Retinal pigment epithelial cell (primary cell): ENCODE measurements around the gene SUFU.
"Not testable (repeated sequence)": the region's sequence is repeated elsewhere in the genome, so short reads cannot be mapped to it uniquely, and the experiment has no call there.

Experiments
- DNase-seq: peaks from one replicate; pipeline ENCODE4 v3.0.0-alpha.2; 2010; ENCODE audit warnings: low read depth
- H3K4me3 ChIP-seq: 2 replicates; pipeline ENCODE4 v1.5.1; 2011; ENCODE audit warnings: mild to moderate bottlenecking, low read length, control low read depth, moderate library complexity
- TF ChIP-seq, protein P1 (sequence below): conservative IDR thresholded peaks from 2 replicates; pipeline ENCODE4 v1.5.1; 2011; ENCODE audit warnings: low read depth, low read length, control low read depth, inconsistent platforms

The SUFU gene

GRCh38 chr10:102534333-102534732 is 30.6 kb downstream of the SUFU start:
- DNase-seq = no peak
- no peak overlapping the region for H3K4me3 ChIP-seq
- TF ChIP-seq, protein P1, sequence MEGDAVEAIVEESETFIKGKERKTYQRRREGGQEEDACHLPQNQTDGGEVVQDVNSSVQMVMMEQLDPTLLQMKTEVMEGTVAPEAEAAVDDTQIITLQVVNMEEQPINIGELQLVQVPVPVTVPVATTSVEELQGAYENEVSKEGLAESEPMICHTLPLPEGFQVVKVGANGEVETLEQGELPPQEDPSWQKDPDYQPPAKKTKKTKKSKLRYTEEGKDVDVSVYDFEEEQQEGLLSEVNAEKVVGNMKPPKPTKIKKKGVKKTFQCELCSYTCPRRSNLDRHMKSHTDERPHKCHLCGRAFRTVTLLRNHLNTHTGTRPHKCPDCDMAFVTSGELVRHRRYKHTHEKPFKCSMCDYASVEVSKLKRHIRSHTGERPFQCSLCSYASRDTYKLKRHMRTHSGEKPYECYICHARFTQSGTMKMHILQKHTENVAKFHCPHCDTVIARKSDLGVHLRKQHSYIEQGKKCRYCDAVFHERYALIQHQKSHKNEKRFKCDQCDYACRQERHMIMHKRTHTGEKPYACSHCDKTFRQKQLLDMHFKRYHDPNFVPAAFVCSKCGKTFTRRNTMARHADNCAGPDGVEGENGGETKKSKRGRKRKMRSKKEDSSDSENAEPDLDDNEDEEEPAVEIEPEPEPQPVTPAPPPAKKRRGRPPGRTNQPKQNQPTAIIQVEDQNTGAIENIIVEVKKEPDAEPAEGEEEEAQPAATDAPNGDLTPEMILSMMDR = no peak

- not testable (repeated sequence) for DNase-seq, H3K4me3 ChIP-seq
Observed at GRCh38 chr10:102534966-102535365, 31.2 kb downstream of the SUFU start.

DNA sequence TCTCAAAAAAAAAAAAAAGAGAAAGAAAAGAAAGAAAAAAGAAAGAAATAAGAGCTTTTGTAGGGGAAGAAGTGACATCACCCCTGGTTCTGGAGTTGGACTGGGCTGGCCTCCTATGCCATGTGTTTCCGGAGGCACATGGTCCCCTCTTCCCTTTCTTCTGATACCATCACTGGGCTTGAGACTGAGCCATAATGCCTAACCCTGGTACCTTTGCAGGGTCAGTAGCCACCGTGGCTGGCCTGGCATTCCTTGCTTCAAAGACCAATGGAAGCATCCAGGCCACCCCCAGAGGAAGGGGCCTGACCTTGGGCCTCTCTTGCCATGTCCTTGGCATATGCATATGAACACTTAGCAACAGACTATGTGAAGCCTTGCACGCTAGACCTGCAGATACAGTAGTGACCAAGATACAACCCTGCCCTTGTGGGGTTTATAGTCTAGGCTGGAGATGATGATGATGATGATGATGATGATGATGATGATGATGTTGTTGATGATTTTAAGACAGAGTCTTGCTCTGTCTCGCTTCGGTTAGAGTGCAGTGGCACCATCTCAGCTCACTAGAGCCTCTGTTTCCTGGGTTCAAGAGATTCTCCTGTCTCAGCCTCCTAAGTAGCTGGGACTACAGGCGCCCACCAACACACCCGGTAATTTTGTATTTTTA is 31.8 kb downstream of the SUFU start:
- TF ChIP-seq, protein P1 = no peak
- H3K4me3 ChIP-seq = no peak overlapping the region
- DNase-seq = no peak

DNA sequence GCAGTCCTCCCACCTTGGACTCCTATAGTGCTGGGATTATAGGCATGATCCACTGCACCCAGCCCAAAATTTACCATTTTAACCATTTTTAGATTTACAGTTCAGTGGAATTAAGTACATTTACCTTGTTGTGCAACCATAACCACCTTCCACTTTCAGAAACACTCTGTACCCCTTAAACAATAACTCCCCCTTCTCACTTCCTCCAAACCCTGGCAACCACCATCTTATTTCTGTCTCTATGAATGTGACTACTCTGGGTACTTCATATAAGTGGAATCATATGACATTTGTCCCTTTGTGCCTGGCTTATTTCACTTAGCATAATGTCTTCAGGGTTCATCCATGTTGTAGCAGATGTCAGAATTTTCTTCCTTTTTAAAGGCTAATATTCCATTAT is 33.6 kb downstream of the SUFU start:
- no peak overlapping the region for H3K4me3 ChIP-seq
- TF ChIP-seq, protein P1 = no peak
- no peak for DNase-seq

GRCh38 chr10:102537948-102538347 is 34.2 kb downstream of the SUFU start:
- DNase-seq = no peak
- no peak overlapping the region for H3K4me3 ChIP-seq
- TF ChIP-seq, protein P1 = no peak

GRCh38 chr10:102538811-102539210 is 35.0 kb downstream of the SUFU start:
- DNase-seq = no peak
- no peak overlapping the region for H3K4me3 ChIP-seq
- TF ChIP-seq, protein P1 = no peak

GRCh38 chr10:102540023-102540422 is 36.3 kb downstream of the SUFU start:
- H3K4me3 ChIP-seq = no peak overlapping the region
- TF ChIP-seq, protein P1 = peak; percentile 48
- DNase-seq = no peak
